Inferior parietal cortex (tissue), 1 donor: ENCODE measurements around the gene CAPN9.
A peak's percentile ranks its signal among the peaks of the same experiment; 100 is the strongest.
"Not testable (repeated sequence)": the region's sequence is repeated elsewhere in the genome, so short reads cannot be mapped to it uniquely, and the experiment has no call there.

Experiments
- DNase-seq: peaks from one replicate; pipeline ENCODE4 v3.0.0-alpha.2; 2016; ENCODE audit errors: extremely low spot score

CAPN9 gene

GRCh38 chr1:230709619-230710542 is 37.3 kb upstream of the CAPN9 start:
- no peak for DNase-seq

GRCh38 chr1:230710543-230710904 is 36.7 kb upstream of the CAPN9 start:
- no peak for DNase-seq

GRCh38 chr1:230711245-230711644 is 35.9 kb upstream of the CAPN9 start:
- DNase-seq: no peak

- no peak for DNase-seq
Measured at GRCh38 chr1:230712470-230712942, 34.7 kb upstream of the CAPN9 start.

- DNase-seq: no peak
Measured at GRCh38 chr1:230713138-230713537, 34.0 kb upstream of the CAPN9 start.

- DNase-seq: no peak
Measured at GRCh38 chr1:230713547-230713914, 33.7 kb upstream of the CAPN9 start.

GRCh38 chr1:230713915-230714764 is 33.0 kb upstream of the CAPN9 start, which contains the start of gene AGT:
Gene AGT (minus strand): TSS chr1:230714122. CDS start chr1:230710823, 3,299 bp downstream.
- peak; percentile 78 for DNase-seq

- DNase-seq: no peak
Measured at GRCh38 chr1:230715510-230715909, 31.7 kb upstream of the CAPN9 start.

GRCh38 chr1:230716453-230716852 is 30.7 kb upstream of the CAPN9 start:
- not testable (repeated sequence) for DNase-seq

- DNase-seq: no peak
Measured at GRCh38 chr1:230717251-230717650, 29.9 kb upstream of the CAPN9 start.

GRCh38 chr1:230721849-230722522 is 25.2 kb upstream of the CAPN9 start:
- DNase-seq: not testable (repeated sequence)

GRCh38 chr1:230725256-230726012 is 21.8 kb upstream of the CAPN9 start:
- DNase-seq: no peak

- DNase-seq: no peak
Measured at GRCh38 chr1:230728710-230729392, 18.3 kb upstream of the CAPN9 start.

- DNase-seq: no peak
Measured at GRCh38 chr1:230730977-230731376, 16.2 kb upstream of the CAPN9 start.

- no peak for DNase-seq
Measured at GRCh38 chr1:230735447-230735846, 11.7 kb upstream of the CAPN9 start.

GRCh38 chr1:230737622-230738262 is 9.4 kb upstream of the CAPN9 start:
- DNase-seq: no peak

GRCh38 chr1:230739564-230740290 is 7.5 kb upstream of the CAPN9 start:
- DNase-seq: no peak

- DNase-seq: no peak
Measured at GRCh38 chr1:230743899-230744298, 3.3 kb upstream of the CAPN9 start.

- DNase-seq: no peak
Measured at GRCh38 chr1:230744382-230744781, 2.8 kb upstream of the CAPN9 start.
